Activated CD4-positive, alpha-beta memory T cell treated with anti-CD3 and anti-CD28 coated beads for 36 hours (primary cell): ENCODE results near the gene MUC13. TPM values are rescaled to one million over a fixed set of nuclear protein-coding genes. Genes with fewer than 3 reads are reported as not detected.

ENCODE experiments used
- CTCF ChIA-PET: fragments of 350-600 bp; sonication (Branson Sonifier 250); formaldehyde crosslinking; loops from one replicate; lab custom pipeline; 2021; ENCODE audit warnings: antibody characterized with exemption, inconsistent platforms; lab: Charles Lee
- POLR2A ChIA-PET: fragments of 350-600 bp; sonication (Branson Sonifier 250); formaldehyde crosslinking; loops from one replicate; lab custom pipeline; 2021; ENCODE audit warnings: antibody characterized with exemption; lab: Charles Lee
- DNase-seq: peaks from one replicate; pipeline ENCODE4 v3.0.0-alpha.2; 2020
- H3K27ac Mint-ChIP-seq: one replicate; pipeline ENCODE4 v1.8.0; 2021; ENCODE audit warnings: mixed read lengths
- H3K27me3 Mint-ChIP-seq: one replicate; pipeline ENCODE4 v1.8.0; 2021; ENCODE audit warnings: mixed read lengths
- H3K36me3 Mint-ChIP-seq: one replicate; pipeline ENCODE4 v1.8.0; 2021; ENCODE audit warnings: mixed read lengths
- H3K4me1 Mint-ChIP-seq: one replicate; pipeline ENCODE4 v1.8.0; 2021; ENCODE audit warnings: low read depth, mixed read lengths
- H3K4me3 Mint-ChIP-seq: one replicate; pipeline ENCODE4 v1.8.0; 2021; ENCODE audit warnings: mild to moderate bottlenecking, mixed read lengths
- H3K9me3 Mint-ChIP-seq: one replicate; pipeline ENCODE4 v1.8.0; 2021; ENCODE audit warnings: mixed read lengths
- intact Hi-C: fragments of 100-400 bp; cut with micrococcal nuclease; formaldehyde crosslinking; loops from one replicate; pipeline ENCODE4 v1.15.1; 2023
- total RNA-seq, 2 experiments: library from RNA; stranded (reverse); gene quantifications; one replicate each; pipeline ENCODE4 v1.2.3, GENCODE V29; 2021

Gene MUC13
- total RNA-seq, 2 experiments from 2014 or later, result not detected

DNA sequence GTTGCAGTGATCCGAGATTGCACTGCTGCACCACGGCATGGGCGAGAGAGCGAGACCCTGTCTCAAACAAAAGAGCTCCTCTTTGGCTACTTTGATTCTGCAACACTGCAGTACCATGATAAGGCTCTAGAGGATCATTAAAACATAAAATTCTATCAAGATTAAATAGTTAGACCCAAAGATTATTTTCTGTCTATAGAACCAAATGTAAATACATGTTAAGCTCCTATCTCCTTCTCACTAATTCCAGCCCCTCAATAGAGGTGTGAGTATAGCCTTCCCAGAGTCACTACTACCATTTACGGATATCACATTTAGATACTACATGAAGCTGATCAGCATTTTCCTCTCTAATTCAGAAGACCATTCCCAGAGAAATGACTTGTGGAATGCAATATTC is 4.3 kb upstream of the MUC13 start:
- POLR2A ChIA-PET, result no interaction called here
- H3K4me1 Mint-ChIP-seq, result no peaks in the 10 kb centered on the region
- no peak overlapping the region for H3K27ac Mint-ChIP-seq
- no peak for DNase-seq
- CTCF ChIA-PET, result interaction anchor here (1.2 to 2.4 kb wide), 2 partner anchors 11 to 14 kb away, joined by 3 to 12 read pairs; no protein-coding TSS in a partner anchor
- no peaks in the 10 kb centered on the region for H3K9me3 Mint-ChIP-seq
- H3K4me3 Mint-ChIP-seq, result no peak overlapping the region
- H3K27me3 Mint-ChIP-seq, result peaks cover 7% of the 10 kb centered on the region
- intact Hi-C loops, result no loop called here
- no peaks in the 10 kb centered on the region for H3K36me3 Mint-ChIP-seq

DNA sequence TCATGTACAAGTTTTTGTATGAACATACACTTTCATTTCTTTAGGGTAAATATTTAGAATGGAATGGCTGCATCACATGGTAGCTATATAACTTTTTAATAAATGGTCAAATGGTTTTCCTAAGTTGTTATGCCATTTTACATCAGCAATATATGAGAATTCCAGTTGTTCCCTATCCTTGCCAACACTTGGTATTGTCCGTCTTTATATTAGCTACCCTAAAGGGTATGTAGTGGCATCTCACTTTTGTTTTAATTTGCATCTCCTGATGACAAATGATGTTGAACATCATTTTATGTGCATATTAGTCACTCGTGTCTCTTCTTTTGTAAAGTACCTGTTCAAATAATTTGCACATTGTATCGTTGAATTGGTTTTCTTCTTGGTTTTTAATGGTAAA is 2.5 kb upstream of the MUC13 start:
- DNase-seq, result no peak
- intact Hi-C loops, result no loop called here
- Mint-ChIP-seq H3K27me3 (peaks cover 7% of the 10 kb centered on the region), H3K9me3 (no peaks in the 10 kb centered on the region), H3K27ac (no peak overlapping the region), H3K4me3 (no peak overlapping the region), H3K36me3 (no peaks in the 10 kb centered on the region), H3K4me1 (no peaks in the 10 kb centered on the region)
- CTCF ChIA-PET, result interaction anchor here (0.6 to 1.0 kb wide), 4 partner anchors 14 to 501 kb away, joined by 4 to 5 read pairs (median 4); no protein-coding TSS in a partner anchor
- POLR2A ChIA-PET, result no interaction called here

DNA sequence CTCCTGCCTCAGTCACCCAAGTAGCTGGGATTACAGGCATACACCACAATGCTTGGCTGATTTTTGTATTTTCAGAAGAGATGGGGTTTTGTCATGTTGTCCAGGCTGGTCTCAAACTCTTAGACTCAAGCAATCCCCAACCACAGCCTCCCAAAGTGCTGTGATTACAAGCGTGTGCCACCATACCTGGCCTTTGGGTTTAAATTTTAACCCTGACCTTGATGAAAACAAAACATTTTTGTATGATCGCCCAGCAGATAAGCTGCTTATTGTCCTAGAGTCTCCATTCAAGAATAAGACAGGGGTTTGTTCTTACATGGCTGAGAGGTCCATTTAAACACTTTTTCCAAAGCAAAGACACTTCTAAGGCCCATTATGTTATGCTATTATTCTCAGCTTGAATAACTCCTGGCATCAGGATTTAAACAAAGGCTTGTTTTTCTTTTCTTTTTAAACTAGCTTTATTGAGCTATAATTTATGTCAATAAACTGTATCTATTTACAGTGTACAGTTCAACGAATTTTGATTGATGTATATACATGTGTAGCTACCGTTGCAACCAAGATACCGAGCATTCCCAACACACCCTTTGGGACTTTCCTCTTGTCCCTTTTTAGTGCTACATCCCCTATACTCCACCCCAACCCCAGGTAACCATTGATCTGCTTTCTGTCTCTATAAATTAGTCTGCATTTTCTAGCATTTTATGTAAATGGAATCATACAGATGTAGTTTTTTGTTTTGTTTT is 1.4 kb upstream of the MUC13 start:
- Mint-ChIP-seq H3K36me3 (no peaks in the 10 kb centered on the region), H3K9me3 (no peaks in the 10 kb centered on the region), H3K4me1 (no peaks in the 10 kb centered on the region), H3K4me3 (no peak overlapping the region), H3K27me3 (peaks cover 7% of the 10 kb centered on the region), H3K27ac (no peak overlapping the region)
- DNase-seq, result no peak
- intact Hi-C loops, result no loop called here
- ChIA-PET CTCF (no interaction called here), POLR2A (no interaction called here)

DNA sequence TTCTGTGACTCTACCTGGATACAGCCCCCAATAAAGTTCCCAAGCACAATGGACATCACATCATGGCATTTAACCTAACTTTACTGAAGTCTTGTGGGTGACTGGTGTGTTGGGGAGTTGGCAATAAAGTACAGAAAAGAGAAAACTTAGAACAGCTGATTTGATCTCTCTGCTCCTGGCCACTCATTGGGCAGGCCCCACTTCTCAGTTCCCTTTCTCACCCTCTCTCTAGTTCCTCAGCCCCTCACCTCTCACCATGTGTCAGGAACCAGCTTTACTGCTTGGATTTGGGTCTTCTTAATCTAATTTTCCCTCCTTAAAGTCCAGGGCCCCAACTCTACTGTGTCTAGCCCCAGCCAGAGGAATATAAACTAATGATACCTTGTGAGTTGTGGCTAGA is 713 bp upstream of the MUC13 start:
- Mint-ChIP-seq H3K4me1 (no peaks in the 10 kb centered on the region), H3K4me3 (no peak overlapping the region), H3K27me3 (peaks cover 7% of the 10 kb centered on the region), H3K27ac (no peak overlapping the region), H3K9me3 (no peaks in the 10 kb centered on the region), H3K36me3 (no peaks in the 10 kb centered on the region)
- CTCF ChIA-PET, result interaction anchor here (1.1 to 1.2 kb wide), 2 partner anchors 34 to 174 kb away, joined by 3 to 4 read pairs; no protein-coding TSS in a partner anchor
- POLR2A ChIA-PET, result no interaction called here
- no peak for DNase-seq
- intact Hi-C loops, result no loop called here

DNA sequence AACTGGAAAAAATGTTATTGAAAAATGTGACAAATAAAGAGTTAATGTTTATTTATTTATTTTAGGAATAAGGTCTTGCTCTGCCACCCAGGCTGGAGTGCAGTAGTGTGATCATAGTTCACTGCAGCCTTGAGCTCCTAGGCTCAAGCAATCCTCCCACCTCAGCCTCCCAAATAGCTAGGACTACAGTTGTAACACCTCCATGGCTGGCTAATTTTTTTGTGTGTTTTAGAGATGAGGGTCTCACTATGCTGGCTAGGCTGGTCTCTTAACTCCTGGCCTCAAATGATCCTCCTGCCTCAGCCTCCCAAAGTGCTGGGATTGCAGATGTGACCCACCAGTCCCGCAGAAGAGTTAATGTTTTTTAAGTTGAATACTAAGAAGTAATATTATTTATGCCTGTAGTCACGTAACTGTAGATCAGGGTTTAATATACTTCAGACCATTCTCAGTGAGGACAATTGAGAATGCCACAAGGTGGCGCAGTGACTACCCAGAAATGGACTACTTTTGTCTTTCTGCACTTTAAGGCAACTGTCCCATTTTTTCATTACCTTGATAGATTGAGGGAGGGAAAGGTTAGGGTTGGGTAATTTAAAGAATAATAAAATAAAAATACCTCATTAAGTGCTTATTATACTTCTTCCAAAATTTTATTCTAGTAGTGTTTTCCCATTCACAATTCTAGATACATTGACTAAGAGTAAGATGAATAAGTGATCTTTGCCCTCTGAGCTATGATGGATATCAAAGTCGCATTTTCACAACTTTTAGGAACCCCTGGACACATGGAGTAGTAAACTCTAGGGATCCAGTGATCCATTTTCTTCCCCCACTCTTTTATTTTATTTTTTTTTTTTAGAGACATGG is 6.0 kb downstream of the MUC13 start:
- ChIA-PET POLR2A (no interaction called here), CTCF (interaction anchor here (0.5 to 2.1 kb wide), 12 partner anchors 10 to 1128 kb away, joined by 3 to 12 read pairs (median 4); no protein-coding TSS in a partner anchor)
- DNase-seq, result peak; percentile 70
- no peaks in the 10 kb centered on the region for H3K9me3 Mint-ChIP-seq
- H3K4me3 Mint-ChIP-seq, result no peak overlapping the region
- H3K4me1 Mint-ChIP-seq, result no peaks in the 10 kb centered on the region
- peaks cover 3% of the 10 kb centered on the region for H3K27me3 Mint-ChIP-seq
- no peaks in the 10 kb centered on the region for H3K36me3 Mint-ChIP-seq
- H3K27ac Mint-ChIP-seq, result no peak overlapping the region
- intact Hi-C loops, result loop anchor here (1.0 to 5.0 kb wide), 4 partner anchors 214 to 659 kb away; no protein-coding TSS in a partner anchor

DNA sequence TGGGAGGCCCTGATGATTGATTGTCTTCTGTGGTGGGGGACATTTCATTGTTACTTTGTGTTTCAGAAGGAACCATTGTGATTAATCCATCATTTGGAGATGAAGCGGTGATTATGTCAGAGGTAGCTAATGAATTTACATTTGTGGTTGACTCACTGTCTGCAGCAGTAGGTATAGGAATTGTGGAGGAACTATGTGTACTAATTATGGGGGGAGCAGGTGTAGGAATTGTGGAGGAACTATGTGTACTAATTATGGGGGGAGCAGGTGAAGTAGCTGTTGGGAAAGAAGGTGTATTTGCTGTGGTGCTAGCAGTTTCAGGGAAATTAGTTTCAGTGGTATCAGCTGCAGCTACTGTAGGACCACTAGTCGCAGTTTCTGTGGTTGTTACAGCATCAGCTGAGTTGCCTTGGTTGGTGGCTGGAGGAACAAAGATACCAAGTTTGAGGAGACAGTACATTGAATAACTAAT is 6.9 kb downstream of the MUC13 start:
- no peaks in the 10 kb centered on the region for H3K4me1 Mint-ChIP-seq
- no peak overlapping the region for H3K27ac Mint-ChIP-seq
- no peaks in the 10 kb centered on the region for H3K36me3 Mint-ChIP-seq
- intact Hi-C loops, result loop anchor here (1.0 to 5.0 kb wide), 4 partner anchors 215 to 660 kb away; no protein-coding TSS in a partner anchor
- ChIA-PET POLR2A (no interaction called here), CTCF (interaction anchor here (0.5 to 2.1 kb wide), 7 partner anchors 9 to 1127 kb away, joined by 3 to 12 read pairs (median 4); no protein-coding TSS in a partner anchor)
- H3K9me3 Mint-ChIP-seq, result no peaks in the 10 kb centered on the region
- peaks cover 3% of the 10 kb centered on the region for H3K27me3 Mint-ChIP-seq
- no peak overlapping the region for H3K4me3 Mint-ChIP-seq
- no peak for DNase-seq

DNA sequence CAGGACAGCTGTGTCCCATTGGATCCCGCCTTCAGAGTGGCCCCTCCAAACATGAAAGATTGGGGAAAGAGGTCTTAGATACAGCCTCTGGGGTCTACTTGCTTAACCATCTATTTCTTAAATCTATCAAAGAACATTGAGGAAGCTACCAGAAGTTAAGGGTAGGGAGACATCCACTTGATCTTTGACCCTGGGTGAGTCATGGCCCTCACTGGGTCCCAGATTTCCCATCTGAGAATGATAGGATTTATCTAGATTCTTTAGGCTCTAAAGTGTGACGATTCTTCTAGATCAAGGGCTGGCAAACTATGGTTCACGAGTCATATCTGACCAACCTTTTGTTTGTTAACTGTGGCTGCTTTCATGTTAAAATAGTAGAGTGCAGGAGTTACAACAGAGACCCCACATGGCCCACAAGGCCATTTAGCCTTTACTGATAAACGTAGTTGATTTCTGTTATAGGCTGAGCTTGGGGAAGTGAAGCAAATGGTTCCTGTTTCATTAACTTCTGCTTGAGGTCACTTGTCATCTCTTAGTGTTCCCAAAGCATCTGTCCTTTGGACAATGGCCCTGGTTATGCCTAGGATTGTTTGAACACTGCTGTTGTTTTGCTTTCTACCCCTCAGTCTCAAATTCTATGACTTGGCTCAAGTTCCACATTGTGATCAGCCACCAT is 8.0 kb downstream of the MUC13 start:
- intact Hi-C loops, result loop anchor here (5.0 kb wide), 2 partner anchors 216 to 661 kb away; no protein-coding TSS in a partner anchor
- no peak overlapping the region for H3K27ac Mint-ChIP-seq
- no peaks in the 10 kb centered on the region for H3K36me3 Mint-ChIP-seq
- no peak overlapping the region for H3K4me3 Mint-ChIP-seq
- ChIA-PET POLR2A (no interaction called here), CTCF (interaction anchor here (1.7 kb wide), 1 partner anchor 276 kb away, joined by 5 read pairs; no protein-coding TSS in a partner anchor)
- no peak for DNase-seq
- no peaks in the 10 kb centered on the region for H3K4me1 Mint-ChIP-seq
- no peaks in the 10 kb centered on the region for H3K9me3 Mint-ChIP-seq
- H3K27me3 Mint-ChIP-seq, result peaks cover 3% of the 10 kb centered on the region

DNA sequence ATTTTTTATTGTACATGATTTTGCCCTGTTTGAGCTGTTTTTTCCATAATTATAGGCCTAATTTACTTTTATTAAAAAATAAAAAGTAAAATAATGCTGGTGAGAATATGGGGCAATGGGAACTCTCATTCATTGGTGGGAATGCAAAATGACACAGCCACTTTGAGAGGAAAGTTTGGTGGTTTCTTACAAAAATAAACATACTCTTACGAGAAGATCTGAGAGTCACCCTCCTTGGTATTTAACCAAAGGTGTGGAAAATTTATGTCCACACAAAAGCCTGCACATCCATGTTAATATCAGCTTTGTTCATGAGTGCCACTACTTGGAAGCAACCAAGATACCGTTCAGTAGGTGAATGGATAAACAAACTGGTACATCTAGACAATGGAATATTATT is 9.8 kb downstream of the MUC13 start:
- intact Hi-C loops, result loop anchor here (5.0 kb wide), 2 partner anchors 218 to 663 kb away; no protein-coding TSS in a partner anchor
- H3K4me3 Mint-ChIP-seq, result no peak overlapping the region
- H3K36me3 Mint-ChIP-seq, result no peaks in the 10 kb centered on the region

DNA sequence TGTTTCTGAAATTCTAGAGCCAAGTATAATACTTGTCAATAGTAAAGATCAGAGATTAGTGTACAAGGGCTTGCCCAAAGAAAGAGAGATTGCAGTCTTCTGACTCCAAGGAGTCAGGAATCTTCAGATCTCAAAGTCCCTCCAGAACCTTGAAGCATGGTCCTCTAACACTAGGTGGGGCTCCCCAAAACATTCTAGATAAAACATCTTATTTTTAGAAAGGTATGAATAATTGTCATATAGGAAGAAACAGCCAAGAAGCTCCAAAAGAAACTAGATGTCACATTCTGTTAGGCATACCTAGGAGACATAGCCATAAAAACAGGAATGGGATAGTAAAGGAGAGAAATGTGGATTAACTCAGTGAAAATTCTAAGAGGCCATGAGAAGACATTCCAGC is 10.7 kb downstream of the MUC13 start:
- H3K27me3 Mint-ChIP-seq, result peaks cover 1% of the 10 kb centered on the region
- H3K27ac Mint-ChIP-seq, result no peak overlapping the region
- ChIA-PET CTCF (interaction anchor here (0.8 to 1.3 kb wide), 3 partner anchors 13 to 266 kb away, joined by 3 to 4 read pairs (median 4); no protein-coding TSS in a partner anchor), POLR2A (no interaction called here)
- no peaks in the 10 kb centered on the region for H3K36me3 Mint-ChIP-seq
- H3K4me3 Mint-ChIP-seq, result no peak overlapping the region
- intact Hi-C loops, result no loop called here
- no peaks in the 10 kb centered on the region for H3K4me1 Mint-ChIP-seq
- no peak for DNase-seq
- H3K9me3 Mint-ChIP-seq, result no peaks in the 10 kb centered on the region

More for the DNA sequence above, 9.8 kb downstream of the MUC13 start:
- DNase-seq, result no peak
- Mint-ChIP-seq H3K27ac (no peak overlapping the region), H3K9me3 (no peaks in the 10 kb centered on the region), H3K4me1 (no peaks in the 10 kb centered on the region), H3K27me3 (peaks cover 5% of the 10 kb centered on the region)
- ChIA-PET CTCF (interaction anchor here (0.9 to 1.3 kb wide), 4 partner anchors 15 to 265 kb away, joined by 3 to 4 read pairs (median 3); no protein-coding TSS in a partner anchor), POLR2A (no interaction called here)

DNA sequence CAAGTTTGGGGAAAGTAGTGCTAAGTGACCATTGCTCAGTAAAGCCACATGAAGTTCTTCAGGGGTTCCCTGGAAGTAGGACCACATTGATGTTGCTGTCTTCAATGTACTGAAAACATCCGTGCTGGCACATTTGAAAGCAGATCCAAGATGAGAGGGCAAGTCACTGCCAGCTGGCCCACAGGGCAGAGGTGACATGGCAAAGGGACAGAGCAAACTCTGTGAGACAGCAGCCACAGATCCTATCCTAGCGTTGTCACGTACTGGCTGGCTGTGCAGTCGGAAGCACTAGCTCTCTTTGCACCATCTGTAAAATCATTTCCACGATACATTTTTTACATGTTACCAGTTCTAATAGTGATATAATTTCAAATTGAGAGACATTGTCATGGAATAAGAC is 13.8 kb downstream of the MUC13 start:
- no peak for DNase-seq
- Mint-ChIP-seq H3K36me3 (no peaks in the 10 kb centered on the region), H3K4me3 (no peak overlapping the region), H3K9me3 (no peaks in the 10 kb centered on the region), H3K4me1 (no peaks in the 10 kb centered on the region), H3K27ac (no peak overlapping the region), H3K27me3 (peaks cover 1% of the 10 kb centered on the region)
- POLR2A ChIA-PET, result interaction anchor here (0.6 kb wide), 1 partner anchor 71 kb away, joined by 3 read pairs; no protein-coding TSS in a partner anchor
- CTCF ChIA-PET, result interaction anchor here (1.0 to 1.4 kb wide), 3 partner anchors 9 to 160 kb away, joined by 3 to 7 read pairs (median 4); no protein-coding TSS in a partner anchor
- intact Hi-C loops, result no loop called here

DNA sequence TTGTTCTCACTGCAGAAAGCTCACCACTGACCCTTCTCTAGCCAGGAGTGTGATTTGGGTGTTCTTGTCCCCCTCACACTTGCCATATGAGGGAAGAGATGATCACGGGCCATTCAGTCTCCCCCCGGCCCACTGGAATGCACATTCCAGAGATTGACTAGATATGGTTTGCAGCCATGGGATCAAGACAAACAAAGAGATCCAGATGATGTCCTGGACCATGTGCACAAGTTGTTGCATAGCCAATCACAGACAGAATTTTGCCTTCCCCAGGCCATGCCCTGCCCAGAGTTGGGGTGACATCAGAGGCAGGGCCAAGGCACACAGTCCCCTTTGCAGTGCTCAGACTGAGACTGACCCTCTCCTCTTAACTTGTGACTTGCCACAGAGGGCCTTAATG is 14.8 kb downstream of the MUC13 start:
- Mint-ChIP-seq H3K9me3 (no peaks in the 10 kb centered on the region), H3K36me3 (no peaks in the 10 kb centered on the region), H3K27me3 (peaks cover 1% of the 10 kb centered on the region), H3K27ac (no peak overlapping the region), H3K4me3 (no peak overlapping the region), H3K4me1 (no peaks in the 10 kb centered on the region)
- ChIA-PET POLR2A (no interaction called here), CTCF (no interaction called here)
- DNase-seq, result no peak
- intact Hi-C loops, result no loop called here
